Neural cell (in vitro differentiated cells): ENCODE data around the gene SLCO3A1. TPM values are rescaled to one million over a fixed set of nuclear protein-coding genes. Genes with fewer than 3 reads are reported as not detected.

ENCODE experiments used
- H2AFZ ChIP-seq: fragments of 200-600, 300-800 bp; sonication (generic), shearing (Covaris generic); 2 replicates; pipeline ENCODE4 v1.6.0; 2014; ENCODE audit warnings: low read depth, mild to moderate bottlenecking, antibody characterized with exemption, low read length, moderate library complexity
- H3F3A ChIP-seq: fragments of 200-600 bp; shearing (Covaris generic); 2 replicates; pipeline ENCODE4 v1.6.1; 2016; ENCODE audit warnings: mild to moderate bottlenecking, moderate library complexity, mixed read lengths, antibody characterized with exemption, low read length; ENCODE audit not compliant: insufficient read depth, poor library complexity, severe bottlenecking
- H3K27ac ChIP-seq: fragments of 200-600, 300-800 bp; sonication (generic), shearing (Covaris generic); 2 replicates; pipeline ENCODE4 v1.5.1; 2014; ENCODE audit warnings: mild to moderate bottlenecking, low read length, moderate library complexity
- H3K27me3 ChIP-seq: fragments of 300-800, 200-600 bp; sonication (generic), shearing (Covaris generic); 2 replicates; pipeline ENCODE4 v1.6.0; 2014; ENCODE audit warnings: mild to moderate bottlenecking, low read depth, low read length, moderate library complexity; ENCODE audit not compliant: insufficient read depth
- H3K36me3 ChIP-seq: fragments of 300-800, 200-600 bp; sonication (generic), shearing (Covaris generic); 2 replicates; pipeline ENCODE4 v1.5.1; 2014; ENCODE audit warnings: mild to moderate bottlenecking, antibody characterized with exemption, low read length, moderate library complexity; ENCODE audit not compliant: insufficient read depth
- H3K4me2 ChIP-seq: fragments of 300-800, 200-600 bp; sonication (generic), shearing (Covaris generic); 2 replicates; pipeline ENCODE4 v1.6.0; 2014; ENCODE audit warnings: mild to moderate bottlenecking, low read length
- H3K4me3 ChIP-seq: fragments of 300-800, 200-600 bp; sonication (generic), shearing (Covaris generic); 2 replicates; pipeline ENCODE4 v1.5.1; 2014; ENCODE audit warnings: mild to moderate bottlenecking, low read length, moderate library complexity
- H3K79me2 ChIP-seq: fragments of 200-600 bp; shearing (Covaris generic); replicated peaks from 2 replicates; pipeline ENCODE4 v1.6.0; 2014; ENCODE audit warnings: mild to moderate bottlenecking, low read length, moderate library complexity; ENCODE audit not compliant: insufficient read depth
- H3K9ac ChIP-seq: fragments of 300-800, 200-600 bp; sonication (generic), shearing (Covaris generic); 2 replicates; pipeline ENCODE4 v1.6.1; 2016; ENCODE audit warnings: mild to moderate bottlenecking, low read length, mixed read lengths
- H3K9me2 ChIP-seq: fragments of 200-600 bp; shearing (Covaris generic); 2 replicates; pipeline ENCODE4 v1.6.1; 2016; ENCODE audit warnings: mild to moderate bottlenecking, low read length, mixed read lengths; ENCODE audit not compliant: insufficient read depth
- H3K9me3 ChIP-seq: fragments of 200-600, 300-800 bp; sonication (generic), shearing (Covaris generic); 2 replicates; pipeline ENCODE4 v1.6.1; 2016; ENCODE audit warnings: mild to moderate bottlenecking, mixed run types, low read length, moderate library complexity, mixed read lengths
- H4K20me1 ChIP-seq: fragments of 200-600 bp; shearing (Covaris generic); 2 replicates; pipeline ENCODE4 v1.6.1; 2016; ENCODE audit warnings: mild to moderate bottlenecking, mixed run types; ENCODE audit not compliant: insufficient read depth
- CTCF ChIP-seq: fragments of 450-650 bp; IDR thresholded peaks from 2 replicates; pipeline ENCODE4 v1.5.1; 2014; ENCODE audit warnings: antibody characterized with exemption, mild to moderate bottlenecking, moderate library complexity; ENCODE audit not compliant: poor library complexity, severe bottlenecking
- EP300 ChIP-seq: fragments of 450-650 bp; conservative IDR thresholded peaks from 2 replicates; pipeline ENCODE4 v1.6.1; 2014; ENCODE audit warnings: antibody characterized with exemption, mild to moderate bottlenecking, moderate library complexity; ENCODE audit not compliant: poor library complexity, severe bottlenecking
- EZH2 ChIP-seq: fragments of 200-600, 300-800 bp; shearing (Covaris generic), sonication (generic); IDR thresholded peaks from 2 replicates; pipeline ENCODE4 v1.6.1; 2014; ENCODE audit warnings: antibody characterized with exemption, low read length, borderline replicate concordance, mild to moderate bottlenecking; ENCODE audit not compliant: insufficient read depth, poor library complexity, severe bottlenecking
- MXI1 ChIP-seq: fragments of 450-650 bp; conservative IDR thresholded peaks from 2 replicates; pipeline ENCODE4 v1.6.1; 2014; ENCODE audit warnings: antibody characterized with exemption, mild to moderate bottlenecking; ENCODE audit not compliant: poor library complexity, severe bottlenecking
- POLR2AphosphoS5 ChIP-seq: IDR thresholded peaks from 2 replicates; pipeline ENCODE4 v1.6.1; 2012
- RAD21 ChIP-seq: fragments of 450-650 bp; conservative IDR thresholded peaks from 2 replicates; pipeline ENCODE4 v1.6.1; 2014; ENCODE audit warnings: antibody characterized with exemption, mild to moderate bottlenecking, moderate library complexity
- REST ChIP-seq: IDR thresholded peaks from 2 replicates; pipeline ENCODE4 v1.6.1; 2012; ENCODE audit warnings: borderline replicate concordance
- SMC3 ChIP-seq: fragments of 450-650 bp; conservative IDR thresholded peaks from 2 replicates; pipeline ENCODE4 v1.6.1; 2014; ENCODE audit warnings: antibody characterized with exemption, mild to moderate bottlenecking, moderate library complexity; ENCODE audit not compliant: poor library complexity
- TAF1 ChIP-seq: IDR thresholded peaks from 2 replicates; pipeline ENCODE4 v1.6.1; 2012; ENCODE audit warnings: low read depth
- polyA plus RNA-seq: library from polyadenylated mRNA; depleted of rRNA; stranded (reverse); fragments of >200 nt; gene quantifications from 2 replicates; pipeline ENCODE4 v1.2.3, GENCODE V29; 2014

Gene SLCO3A1
- polyA plus RNA-seq, 1 donor from 2014 or later = 14.2 TPM

GRCh38 chr15:92053753-92054316 lies 200.3 kb downstream of the SLCO3A1 start:
- Histone ChIP-seq H3K9me2 (no peaks in the 10 kb centered on the region), H2AFZ (no peak overlapping the region), H3K9ac (no peak overlapping the region), H3K79me2 (peaks cover 11% of the 10 kb centered on the region), H3K36me3 (no peaks in the 10 kb centered on the region), H3K4me2 (no peak overlapping the region), H3F3A (no peaks in the 10 kb centered on the region), H4K20me1 (no peaks in the 10 kb centered on the region), H3K27me3 (no peaks in the 10 kb centered on the region), H3K9me3 (no peaks in the 10 kb centered on the region), H3K4me3 (no peak overlapping the region), H3K27ac (no peak overlapping the region)
- no peak for TF ChIP-seq MXI1
- TF ChIP-seq CTCF = peak; percentile 35

GRCh38 chr15:92056875-92057274 lies 203.4 kb downstream of the SLCO3A1 start:
- TF ChIP-seq CTCF = no peak
- Histone ChIP-seq H3K36me3 (no peaks in the 10 kb centered on the region), H3F3A (no peaks in the 10 kb centered on the region), H3K79me2 (peaks cover 11% of the 10 kb centered on the region), H3K27ac (no peak overlapping the region), H3K9ac (no peak overlapping the region), H3K9me2 (no peaks in the 10 kb centered on the region), H3K4me2 (no peak overlapping the region), H4K20me1 (no peaks in the 10 kb centered on the region), H3K9me3 (no peaks in the 10 kb centered on the region), H3K27me3 (no peaks in the 10 kb centered on the region), H2AFZ (no peak overlapping the region), H3K4me3 (no peak overlapping the region)

GRCh38 chr15:92059036-92059970 lies 205.8 kb downstream of the SLCO3A1 start:
- no peaks in the 10 kb centered on the region for H3K36me3 ChIP-seq
- H3K27ac ChIP-seq = no peak overlapping the region
- H2AFZ ChIP-seq = no peak overlapping the region
- H3K9ac ChIP-seq = no peak overlapping the region
- H3K9me2 ChIP-seq = no peaks in the 10 kb centered on the region
- H3K4me3 ChIP-seq = no peak overlapping the region
- H3K4me2 ChIP-seq = no peak overlapping the region
- no peaks in the 10 kb centered on the region for H4K20me1 ChIP-seq
- no peak for TF ChIP-seq CTCF
- no peak for TF ChIP-seq EZH2
- TF ChIP-seq MXI1 = no peak
- no peak for TF ChIP-seq POLR2AphosphoS5
- TF ChIP-seq RAD21 = no peak
- TF ChIP-seq TAF1 = no peak
- no peak for TF ChIP-seq EP300
- TF ChIP-seq REST = no peak
- TF ChIP-seq SMC3 = no peak
- H3K27me3 ChIP-seq = no peaks in the 10 kb centered on the region
- peaks cover under 1% of the 10 kb centered on the region for H3K79me2 ChIP-seq
- H3K9me3 ChIP-seq = peaks cover 3% of the 10 kb centered on the region
- no peaks in the 10 kb centered on the region for H3F3A ChIP-seq
